Measurements from ENCODE around the gene TFAP2A. TPM values are rescaled to one million over a fixed set of nuclear protein-coding genes. Genes with fewer than 3 reads are reported as not detected.

Gene TFAP2A
- total RNA-seq, 1 donor from 2014 or later, result 66.6 TPM

DNA sequence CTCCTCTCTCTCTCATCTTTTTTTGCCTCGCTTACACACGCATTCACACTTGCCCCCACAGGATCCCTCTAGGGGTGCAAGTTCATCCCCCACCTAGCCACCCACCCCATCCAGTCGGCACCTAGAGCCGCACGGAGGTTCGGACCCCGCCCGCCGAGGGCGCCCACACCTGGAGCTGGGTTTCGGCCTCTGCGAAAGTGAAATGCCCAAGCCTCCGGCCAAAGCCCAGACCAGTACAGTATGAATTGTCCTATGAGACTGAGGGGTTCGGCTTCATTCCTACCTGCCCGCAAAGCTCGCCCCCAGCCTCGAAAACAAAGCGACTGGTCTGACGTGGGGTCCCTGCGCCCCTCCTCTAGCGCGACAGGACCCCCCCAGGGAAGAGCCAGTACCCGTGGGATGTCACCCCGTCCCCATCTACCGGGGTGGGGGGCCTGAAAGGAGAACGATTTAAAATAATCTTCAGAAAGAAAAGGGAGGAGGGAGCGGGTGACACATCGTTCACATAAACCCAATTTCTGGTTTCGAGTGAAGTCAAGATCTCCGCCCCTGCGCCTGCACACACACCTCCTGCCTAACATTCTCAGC lies 1.5 kb downstream of the TFAP2A start:
- H3K4me1 Mint-ChIP-seq (ENCODE audit: unreplicated experiment), result peaks cover 13% of the 10 kb centered on the region
- H3K27me3 Mint-ChIP-seq, result peaks cover 93% of the 10 kb centered on the region
- no peak for DNase-seq (ENCODE audit: extremely low spot score, unreplicated experiment)
- H3K4me3 Mint-ChIP-seq, result peak overlapping the region; percentile 95
- TF ChIP-seq CTCF (conservative IDR thresholded peaks at IDR 0.05), result no peak
- H3K27ac Mint-ChIP-seq, result peak overlapping the region; percentile 98
- H3K9me3 Mint-ChIP-seq, result no peaks in the 10 kb centered on the region
- peaks cover 51% of the 10 kb centered on the region for H3K36me3 Mint-ChIP-seq

DNA sequence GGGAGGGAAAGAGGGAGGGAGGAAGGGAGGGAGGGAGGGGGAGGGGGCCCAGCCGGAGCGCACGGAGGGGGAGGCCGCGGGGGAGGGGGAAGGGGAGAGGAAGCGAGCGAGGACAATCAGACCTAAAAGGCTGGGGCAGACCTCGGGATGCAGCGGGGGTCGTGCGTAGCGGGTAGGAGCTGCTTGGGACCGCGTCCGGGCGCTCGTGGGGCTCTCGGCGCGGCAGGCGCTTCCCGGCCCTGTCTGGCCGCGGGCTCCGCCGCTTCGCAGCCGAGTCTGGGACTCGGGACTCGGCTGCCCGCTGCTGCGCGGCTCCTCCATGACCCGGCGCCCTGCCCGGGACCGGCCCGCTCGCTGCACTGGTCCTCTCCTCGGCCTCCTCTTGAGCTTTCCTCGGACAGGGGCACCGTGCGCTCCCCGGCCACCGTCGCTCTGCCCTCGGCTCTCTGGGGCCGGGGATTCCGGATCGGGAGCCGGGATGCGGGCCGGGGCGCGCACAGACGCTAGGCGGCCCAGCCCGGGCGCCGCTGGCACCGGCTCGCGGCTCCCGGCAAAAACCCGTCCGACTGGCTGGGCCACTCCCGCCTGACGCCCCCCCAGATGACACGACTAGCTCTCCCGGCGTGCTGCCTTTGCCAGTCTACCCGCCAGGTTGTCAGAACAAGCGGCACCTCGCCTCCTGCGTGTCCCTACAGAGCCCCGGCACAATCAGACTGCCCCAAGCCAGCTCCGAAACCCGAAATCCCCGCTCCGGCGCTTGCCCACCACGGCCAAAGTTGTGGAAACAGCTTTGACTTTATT lies 2.2 kb downstream of the TFAP2A start:
- peak; percentile 77 for DNase-seq (ENCODE audit: extremely low spot score, unreplicated experiment)
- H3K9me3 Mint-ChIP-seq, result no peaks in the 10 kb centered on the region
- H3K36me3 Mint-ChIP-seq, result peaks cover 51% of the 10 kb centered on the region
- H3K4me1 Mint-ChIP-seq (ENCODE audit: unreplicated experiment), result peaks cover 17% of the 10 kb centered on the region
- TF ChIP-seq CTCF (conservative IDR thresholded peaks at IDR 0.05), result peak; percentile 33
- H3K27ac Mint-ChIP-seq, result peak overlapping the region; percentile 99
- H3K4me3 Mint-ChIP-seq, result peak overlapping the region; percentile 99
- peaks cover 91% of the 10 kb centered on the region for H3K27me3 Mint-ChIP-seq

GRCh38 chr6:10411971-10412460 lies 2.9 kb downstream of the TFAP2A start:
- peaks cover 21% of the 10 kb centered on the region for H3K4me1 Mint-ChIP-seq (ENCODE audit: unreplicated experiment)

DNA sequence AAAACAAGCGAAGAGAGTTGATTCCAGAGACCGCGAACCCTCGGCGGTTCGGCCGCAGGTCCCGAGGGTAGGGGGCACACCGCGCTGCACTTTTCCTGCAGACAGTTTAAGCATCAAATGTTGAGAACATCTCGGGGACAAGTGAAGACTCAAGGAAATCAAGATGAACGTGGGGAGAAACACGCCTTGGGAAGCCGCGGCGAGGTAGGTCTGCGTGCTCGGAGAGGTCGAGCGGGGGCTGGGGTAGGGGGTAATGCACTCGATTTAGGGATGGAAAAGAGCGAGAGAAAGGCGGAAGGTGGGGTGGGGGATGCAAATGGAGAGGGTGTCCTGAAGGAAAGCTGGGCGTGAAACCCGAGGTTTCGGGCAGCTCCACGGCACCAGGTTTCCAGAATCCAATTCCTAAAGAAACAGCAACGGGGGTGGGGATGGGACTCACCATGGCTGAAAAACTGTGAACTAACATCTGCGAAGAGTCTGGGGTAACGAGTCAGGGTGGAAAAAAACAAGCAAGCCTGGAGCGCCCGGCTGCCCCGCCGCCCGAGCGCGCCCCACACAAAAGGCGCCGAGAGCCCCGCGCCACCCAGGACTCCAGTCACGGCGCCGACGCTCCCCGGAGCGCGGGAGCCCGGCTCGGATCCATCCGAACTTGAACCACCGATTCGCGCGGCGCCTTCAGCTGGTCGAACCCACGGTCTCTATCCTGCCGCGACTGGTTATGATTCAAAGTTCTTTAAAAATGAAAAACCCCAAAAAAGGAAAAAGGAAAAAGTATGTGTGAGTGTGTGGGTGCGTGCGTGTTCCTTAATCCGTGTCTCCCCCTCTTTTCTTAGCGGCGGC lies 3.5 kb downstream of the TFAP2A start:
- DNase-seq (ENCODE audit: extremely low spot score, unreplicated experiment), result no peak
- Mint-ChIP-seq H3K4me3 (peak overlapping the region; percentile 99), H3K27ac (peak overlapping the region; percentile 99), H3K36me3 (peaks cover 55% of the 10 kb centered on the region), H3K27me3 (peaks cover 91% of the 10 kb centered on the region), H3K9me3 (no peaks in the 10 kb centered on the region), H3K4me1 (ENCODE audit: unreplicated experiment) (peaks cover 27% of the 10 kb centered on the region)
- TF ChIP-seq CTCF (conservative IDR thresholded peaks at IDR 0.05), result no peak

More at GRCh38 chr6:10411971-10412460, 2.9 kb downstream of the TFAP2A start:
- H3K9me3 Mint-ChIP-seq, result no peaks in the 10 kb centered on the region
- TF ChIP-seq CTCF (conservative IDR thresholded peaks at IDR 0.05), result no peak
- DNase-seq (ENCODE audit: extremely low spot score, unreplicated experiment), result peak; percentile 82
- peaks cover 91% of the 10 kb centered on the region for H3K27me3 Mint-ChIP-seq
- H3K4me3 Mint-ChIP-seq, result peak overlapping the region; percentile 99
- H3K36me3 Mint-ChIP-seq, result peaks cover 53% of the 10 kb centered on the region
- H3K27ac Mint-ChIP-seq, result peak overlapping the region; percentile 99

DNA sequence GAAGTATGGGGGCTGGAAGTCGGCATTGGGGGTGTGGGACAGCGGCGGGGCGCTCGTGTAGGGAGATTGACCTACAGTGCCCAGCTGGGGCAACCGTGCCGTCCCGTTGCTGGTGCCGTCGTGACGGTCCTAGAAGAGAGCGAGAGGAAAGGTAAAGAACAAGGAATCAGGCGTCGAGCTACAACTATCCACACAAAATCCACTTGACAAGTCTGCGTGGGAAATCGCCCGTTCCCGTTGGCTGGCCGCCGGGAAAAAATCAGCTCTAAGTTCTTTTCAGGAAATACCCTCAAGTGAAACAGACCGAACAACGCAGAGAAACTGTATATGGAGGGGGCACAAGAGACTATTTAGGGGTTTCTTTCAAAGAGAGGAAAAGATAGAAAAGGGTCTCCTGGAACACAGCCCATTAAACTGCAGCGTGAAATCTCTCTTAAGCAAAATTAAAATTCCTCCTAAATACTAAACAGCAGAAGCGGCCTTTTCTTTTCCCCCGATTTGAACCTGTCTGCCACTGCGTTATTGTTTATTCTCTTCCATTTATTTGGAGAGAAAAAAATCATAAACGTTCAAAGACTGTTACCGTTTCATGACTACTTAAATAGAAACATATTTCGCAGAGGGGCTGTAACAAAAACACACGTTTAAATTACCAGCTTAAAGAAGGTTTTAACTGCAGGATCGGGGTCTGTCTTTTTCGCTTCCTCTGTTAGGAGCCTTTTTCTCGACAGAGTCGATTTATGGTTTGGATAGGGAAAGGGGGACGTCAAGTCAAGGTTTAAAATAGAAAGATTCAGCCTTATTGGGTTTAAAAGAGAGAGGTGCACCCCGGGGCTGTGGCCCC lies 4.4 kb downstream of the TFAP2A start:
- Mint-ChIP-seq H3K4me3 (peak overlapping the region; percentile 99), H3K27me3 (peaks cover 91% of the 10 kb centered on the region), H3K36me3 (peaks cover 63% of the 10 kb centered on the region), H3K9me3 (no peaks in the 10 kb centered on the region), H3K4me1 (ENCODE audit: unreplicated experiment) (peaks cover 29% of the 10 kb centered on the region), H3K27ac (peak overlapping the region; percentile 99)
- no peak for DNase-seq (ENCODE audit: extremely low spot score, unreplicated experiment)
- TF ChIP-seq CTCF (conservative IDR thresholded peaks at IDR 0.05), result no peak
